A549 (cell line): ENCODE results near the gene TGFB1.

ENCODE experiments used
- BHLHE40 ChIP-seq: IDR thresholded peaks from 2 replicates; pipeline ENCODE4 v1.6.1; 2012; ENCODE audit warnings: low read depth, low read length, inconsistent platforms
- JUN ChIP-seq, 2 experiments: fragments of >200 bp; sonication (Bioruptor Twin); formaldehyde crosslinking; IDR thresholded peaks; 2 replicates in 1 of 2; 3 replicates in 1 of 2; pipeline ENCODE4 v1.6.1; 2016 to 2017
- MYC ChIP-seq: IDR thresholded peaks from 2 replicates; pipeline ENCODE4 v1.6.1; 2012; ENCODE audit warnings: mild to moderate bottlenecking, inconsistent platforms, low read length, improper control_type of control experiment, borderline replicate concordance
- RFX5 ChIP-seq: fragments of 450-650 bp; IDR thresholded peaks from 2 replicates; pipeline ENCODE4 v1.7.1; 2014; ENCODE audit warnings: antibody characterized with exemption, mild to moderate bottlenecking, moderate library complexity
- TP53 ChIP-seq: fragments of 250-450 bp; sonication (Bioruptor Pico); IDR thresholded peaks from 2 replicates; pipeline ENCODE4 v1.5.0; 2021; ENCODE audit warnings: mild to moderate bottlenecking, moderate library complexity
- TF ChIP-seq, protein P1 (sequence below): fragments of 450-650 bp; IDR thresholded peaks from 2 replicates; pipeline ENCODE4 v1.6.1; 2014; ENCODE audit warnings: antibody characterized with exemption
- TF ChIP-seq, protein P2 (sequence below): fragments of >200 bp; sonication (Bioruptor Twin); formaldehyde crosslinking; IDR thresholded peaks from 3 replicates; pipeline ENCODE4 v1.5.1; 2016
- TF ChIP-seq, protein P3 (sequence below): fragments of 200-600 bp; sonication (generic); IDR thresholded peaks from 2 replicates; pipeline ENCODE4 v1.6.1; 2016; ENCODE audit warnings: antibody characterized with exemption, mild to moderate bottlenecking, moderate library complexity
- TF ChIP-seq, protein P4 (sequence below): IDR thresholded peaks from 2 replicates; pipeline ENCODE4 v1.6.1; 2012; ENCODE audit warnings: low read depth, borderline replicate concordance
- TF ChIP-seq, protein P5 (sequence below): fragments of 250-450 bp; sonication (Bioruptor Pico); IDR thresholded peaks from 2 replicates; pipeline ENCODE4 v1.5.0; 2020; ENCODE audit warnings: low read depth, mild to moderate bottlenecking, moderate library complexity
- TF ChIP-seq, protein P6 (sequence below): fragments of 150-350 bp; IDR thresholded peaks from 2 replicates; pipeline ENCODE4 v1.6.1; 2014; ENCODE audit warnings: low read depth, mild to moderate bottlenecking, low read length

DNA sequence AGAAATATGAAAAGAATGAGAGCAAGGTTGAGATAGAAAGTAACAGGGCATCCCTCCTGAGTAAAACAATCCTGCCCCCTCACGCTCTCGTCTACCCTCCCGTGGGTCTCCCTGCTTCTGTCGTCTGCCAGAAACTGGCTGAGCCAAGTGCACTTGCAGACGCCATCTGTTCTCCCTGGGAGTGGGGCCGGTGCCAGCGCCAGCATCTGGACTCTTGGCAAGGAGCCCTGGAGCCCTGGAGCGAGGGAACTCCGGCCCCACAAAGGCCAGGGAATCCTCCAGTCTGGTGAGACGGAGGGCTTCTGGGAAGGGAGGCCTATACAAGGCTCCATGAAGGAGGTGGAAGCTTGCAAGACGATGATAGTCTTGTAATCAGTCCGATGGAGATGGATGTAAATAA lies 20.3 kb upstream of the TGFB1 start:
- TF ChIP-seq, protein P1, sequence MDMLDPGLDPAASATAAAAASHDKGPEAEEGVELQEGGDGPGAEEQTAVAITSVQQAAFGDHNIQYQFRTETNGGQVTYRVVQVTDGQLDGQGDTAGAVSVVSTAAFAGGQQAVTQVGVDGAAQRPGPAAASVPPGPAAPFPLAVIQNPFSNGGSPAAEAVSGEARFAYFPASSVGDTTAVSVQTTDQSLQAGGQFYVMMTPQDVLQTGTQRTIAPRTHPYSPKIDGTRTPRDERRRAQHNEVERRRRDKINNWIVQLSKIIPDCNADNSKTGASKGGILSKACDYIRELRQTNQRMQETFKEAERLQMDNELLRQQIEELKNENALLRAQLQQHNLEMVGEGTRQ, result no peak
- TF ChIP-seq, protein P2, sequence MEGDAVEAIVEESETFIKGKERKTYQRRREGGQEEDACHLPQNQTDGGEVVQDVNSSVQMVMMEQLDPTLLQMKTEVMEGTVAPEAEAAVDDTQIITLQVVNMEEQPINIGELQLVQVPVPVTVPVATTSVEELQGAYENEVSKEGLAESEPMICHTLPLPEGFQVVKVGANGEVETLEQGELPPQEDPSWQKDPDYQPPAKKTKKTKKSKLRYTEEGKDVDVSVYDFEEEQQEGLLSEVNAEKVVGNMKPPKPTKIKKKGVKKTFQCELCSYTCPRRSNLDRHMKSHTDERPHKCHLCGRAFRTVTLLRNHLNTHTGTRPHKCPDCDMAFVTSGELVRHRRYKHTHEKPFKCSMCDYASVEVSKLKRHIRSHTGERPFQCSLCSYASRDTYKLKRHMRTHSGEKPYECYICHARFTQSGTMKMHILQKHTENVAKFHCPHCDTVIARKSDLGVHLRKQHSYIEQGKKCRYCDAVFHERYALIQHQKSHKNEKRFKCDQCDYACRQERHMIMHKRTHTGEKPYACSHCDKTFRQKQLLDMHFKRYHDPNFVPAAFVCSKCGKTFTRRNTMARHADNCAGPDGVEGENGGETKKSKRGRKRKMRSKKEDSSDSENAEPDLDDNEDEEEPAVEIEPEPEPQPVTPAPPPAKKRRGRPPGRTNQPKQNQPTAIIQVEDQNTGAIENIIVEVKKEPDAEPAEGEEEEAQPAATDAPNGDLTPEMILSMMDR, result no peak
- no peak for TF ChIP-seq JUN (IDR thresholded peaks at IDR 0.05)
- TF ChIP-seq, protein P3, sequence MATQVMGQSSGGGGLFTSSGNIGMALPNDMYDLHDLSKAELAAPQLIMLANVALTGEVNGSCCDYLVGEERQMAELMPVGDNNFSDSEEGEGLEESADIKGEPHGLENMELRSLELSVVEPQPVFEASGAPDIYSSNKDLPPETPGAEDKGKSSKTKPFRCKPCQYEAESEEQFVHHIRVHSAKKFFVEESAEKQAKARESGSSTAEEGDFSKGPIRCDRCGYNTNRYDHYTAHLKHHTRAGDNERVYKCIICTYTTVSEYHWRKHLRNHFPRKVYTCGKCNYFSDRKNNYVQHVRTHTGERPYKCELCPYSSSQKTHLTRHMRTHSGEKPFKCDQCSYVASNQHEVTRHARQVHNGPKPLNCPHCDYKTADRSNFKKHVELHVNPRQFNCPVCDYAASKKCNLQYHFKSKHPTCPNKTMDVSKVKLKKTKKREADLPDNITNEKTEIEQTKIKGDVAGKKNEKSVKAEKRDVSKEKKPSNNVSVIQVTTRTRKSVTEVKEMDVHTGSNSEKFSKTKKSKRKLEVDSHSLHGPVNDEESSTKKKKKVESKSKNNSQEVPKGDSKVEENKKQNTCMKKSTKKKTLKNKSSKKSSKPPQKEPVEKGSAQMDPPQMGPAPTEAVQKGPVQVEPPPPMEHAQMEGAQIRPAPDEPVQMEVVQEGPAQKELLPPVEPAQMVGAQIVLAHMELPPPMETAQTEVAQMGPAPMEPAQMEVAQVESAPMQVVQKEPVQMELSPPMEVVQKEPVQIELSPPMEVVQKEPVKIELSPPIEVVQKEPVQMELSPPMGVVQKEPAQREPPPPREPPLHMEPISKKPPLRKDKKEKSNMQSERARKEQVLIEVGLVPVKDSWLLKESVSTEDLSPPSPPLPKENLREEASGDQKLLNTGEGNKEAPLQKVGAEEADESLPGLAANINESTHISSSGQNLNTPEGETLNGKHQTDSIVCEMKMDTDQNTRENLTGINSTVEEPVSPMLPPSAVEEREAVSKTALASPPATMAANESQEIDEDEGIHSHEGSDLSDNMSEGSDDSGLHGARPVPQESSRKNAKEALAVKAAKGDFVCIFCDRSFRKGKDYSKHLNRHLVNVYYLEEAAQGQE, result no peak
- TF ChIP-seq, protein P4, sequence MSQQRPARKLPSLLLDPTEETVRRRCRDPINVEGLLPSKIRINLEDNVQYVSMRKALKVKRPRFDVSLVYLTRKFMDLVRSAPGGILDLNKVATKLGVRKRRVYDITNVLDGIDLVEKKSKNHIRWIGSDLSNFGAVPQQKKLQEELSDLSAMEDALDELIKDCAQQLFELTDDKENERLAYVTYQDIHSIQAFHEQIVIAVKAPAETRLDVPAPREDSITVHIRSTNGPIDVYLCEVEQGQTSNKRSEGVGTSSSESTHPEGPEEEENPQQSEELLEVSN, result no peak
- TF ChIP-seq, protein P5, sequence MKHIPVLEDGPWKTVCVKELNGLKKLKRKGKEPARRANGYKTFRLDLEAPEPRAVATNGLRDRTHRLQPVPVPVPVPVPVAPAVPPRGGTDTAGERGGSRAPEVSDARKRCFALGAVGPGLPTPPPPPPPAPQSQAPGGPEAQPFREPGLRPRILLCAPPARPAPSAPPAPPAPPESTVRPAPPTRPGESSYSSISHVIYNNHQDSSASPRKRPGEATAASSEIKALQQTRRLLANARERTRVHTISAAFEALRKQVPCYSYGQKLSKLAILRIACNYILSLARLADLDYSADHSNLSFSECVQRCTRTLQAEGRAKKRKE (CRISPR knock-in tag), result no peak
- TF ChIP-seq, protein P6, sequence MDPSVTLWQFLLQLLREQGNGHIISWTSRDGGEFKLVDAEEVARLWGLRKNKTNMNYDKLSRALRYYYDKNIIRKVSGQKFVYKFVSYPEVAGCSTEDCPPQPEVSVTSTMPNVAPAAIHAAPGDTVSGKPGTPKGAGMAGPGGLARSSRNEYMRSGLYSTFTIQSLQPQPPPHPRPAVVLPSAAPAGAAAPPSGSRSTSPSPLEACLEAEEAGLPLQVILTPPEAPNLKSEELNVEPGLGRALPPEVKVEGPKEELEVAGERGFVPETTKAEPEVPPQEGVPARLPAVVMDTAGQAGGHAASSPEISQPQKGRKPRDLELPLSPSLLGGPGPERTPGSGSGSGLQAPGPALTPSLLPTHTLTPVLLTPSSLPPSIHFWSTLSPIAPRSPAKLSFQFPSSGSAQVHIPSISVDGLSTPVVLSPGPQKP, result no peak
- no peak for TF ChIP-seq RFX5
- TF ChIP-seq TP53 (CRISPR knock-in tag), result no peak
- no peak for TF ChIP-seq MYC
- no peak for TF ChIP-seq BHLHE40
